Astrocyte of the cerebellum (primary cell): Measurements from ENCODE around the gene CASP8AP2.
"Not testable (repeated sequence)": the region's sequence is repeated elsewhere in the genome, so short reads cannot be mapped to it uniquely, and the experiment has no call there.

ENCODE experiments used
- DNase-seq: peaks from one replicate; pipeline ENCODE4 v3.0.0-alpha.2; 2011; ENCODE audit warnings: low read depth
- H3K4me3 ChIP-seq: 2 replicates; pipeline ENCODE4 v1.5.1; 2011; ENCODE audit warnings: mild to moderate bottlenecking, low read depth, low read length, moderate library complexity
- CTCF ChIP-seq: IDR thresholded peaks from 2 replicates; pipeline ENCODE4 v1.5.1; 2012; ENCODE audit warnings: low read length, low read depth, moderate library complexity, mild to moderate bottlenecking; ENCODE audit errors: missing control alignments
- in situ Hi-C: cut with HindIII; loops from 2 replicates; pipeline ENCODE4 v1.10.0; 2017; ENCODE audit warnings: low sequenced_read_pairs

Gene CASP8AP2

GRCh38 chr6:89886378-89887120 is 56.9 kb downstream of the CASP8AP2 start:
- no peak for TF ChIP-seq CTCF
- in situ Hi-C loops: no loop called here
- DNase-seq: no peak
- H3K4me3 ChIP-seq: no peak overlapping the region

GRCh38 chr6:89887452-89888137 is 57.9 kb downstream of the CASP8AP2 start:
- in situ Hi-C loops: no loop called here
- H3K4me3 ChIP-seq: no peak overlapping the region
- no peak for DNase-seq
- no peak for TF ChIP-seq CTCF

GRCh38 chr6:89888138-89888514 is 58.4 kb downstream of the CASP8AP2 start:
- DNase-seq: no peak
- no peak for TF ChIP-seq CTCF
- in situ Hi-C loops: no loop called here
- no peak overlapping the region for H3K4me3 ChIP-seq

- TF ChIP-seq CTCF: no peak
- no peak for DNase-seq
- H3K4me3 ChIP-seq: no peak overlapping the region
- in situ Hi-C loops: no loop called here
Observed at GRCh38 chr6:89888871-89889270, 59.2 kb downstream of the CASP8AP2 start.

- H3K4me3 ChIP-seq, in situ Hi-C loops, DNase-seq: not testable (repeated sequence)
Observed at GRCh38 chr6:89890845-89891528, 61.3 kb downstream of the CASP8AP2 start.

GRCh38 chr6:89892577-89892976 is 62.9 kb downstream of the CASP8AP2 start:
- DNase-seq, in situ Hi-C loops, H3K4me3 ChIP-seq: not testable (repeated sequence)

- no peak for DNase-seq
- no peak for TF ChIP-seq CTCF
- H3K4me3 ChIP-seq: no peak within 1 kb of the TSS
- in situ Hi-C loops: no loop called here
Observed at GRCh38 chr6:89894169-89894568, 64.5 kb downstream of the CASP8AP2 start, which contains the start of gene GJA10. Gene GJA10, plus strand, starts transcription at chr6:89894469. Its CDS starts 0 bp downstream, at chr6:89894469.
